Mucosa of rectum (tissue), 2 donors: ENCODE measurements around the gene ADAMTS13.

Experiments used
- H3K27ac ChIP-seq, 2 donors: one replicate each; pipeline ENCODE4 v1.7.0; 2013; ENCODE audit warnings: inconsistent platforms in 2 of 2, low read depth in 2 of 2, low read length in 2 of 2
- H3K27me3 ChIP-seq, 2 donors: one replicate each; pipeline ENCODE4 v1.7.0; 2013; ENCODE audit warnings: low read length in 2 of 2; ENCODE audit not compliant: control insufficient read depth in 2 of 2, insufficient read depth in 2 of 2
- H3K36me3 ChIP-seq, 2 donors: one replicate each; pipeline ENCODE4 v1.7.0; 2013; ENCODE audit warnings: low read length in 2 of 2; ENCODE audit not compliant: control insufficient read depth in 2 of 2, insufficient read depth in 2 of 2
- H3K4me1 ChIP-seq, 2 donors: one replicate each; pipeline ENCODE4 v1.7.0; 2013; ENCODE audit warnings: low read length in 2 of 2, mild to moderate bottlenecking in 1 of 2; ENCODE audit not compliant: control insufficient read depth in 2 of 2, insufficient read depth in 2 of 2
- H3K4me3 ChIP-seq, 2 donors: one replicate each; pipeline ENCODE4 v1.7.0; 2013; ENCODE audit warnings: low read length in 2 of 2
- H3K9ac ChIP-seq, 2 donors: one replicate each; pipeline ENCODE4 v1.7.0; 2013; ENCODE audit warnings: low read length in 2 of 2, low read depth in 1 of 2, mild to moderate bottlenecking in 1 of 2
- H3K9me3 ChIP-seq, 2 donors: one replicate each; pipeline ENCODE4 v1.7.0; 2013; ENCODE audit warnings: low read length in 2 of 2; ENCODE audit not compliant: control insufficient read depth in 2 of 2
- donor health status: healthy.
- donor health status: Normal muscosa, but diverticular disease.

Gene ADAMTS13

GRCh38 chr9:133423216-133423615 lies 1.0 kb downstream of the ADAMTS13 start:
- H3K27ac ChIP-seq, result no peak overlapping the region

GRCh38 chr9:133424187-133424586 lies 2.0 kb downstream of the ADAMTS13 start:
- peaks cover 15 to 24% of the 10 kb centered on the region in 2 donors for H3K4me1 ChIP-seq
- no peaks in the 10 kb centered on the region for H3K9me3 ChIP-seq
- no peak overlapping the region for H3K9ac ChIP-seq
- peaks cover 6% of the 10 kb centered on the region in 2 donors for H3K27me3 ChIP-seq
- H3K4me3 ChIP-seq, result no peak overlapping the region
- H3K27ac ChIP-seq, result no peak overlapping the region
- H3K36me3 ChIP-seq, result no peaks in the 10 kb centered on the region

More at GRCh38 chr9:133423216-133423615, 1.0 kb downstream of the ADAMTS13 start:
- no peaks in the 10 kb centered on the region for H3K9me3 ChIP-seq
- peaks cover 17 to 23% of the 10 kb centered on the region in 2 donors for H3K4me1 ChIP-seq
- H3K36me3 ChIP-seq, result no peaks in the 10 kb centered on the region
- H3K9ac ChIP-seq, result no peak overlapping the region
- H3K4me3 ChIP-seq, result no peak overlapping the region
- H3K27me3 ChIP-seq, result peaks cover 6% of the 10 kb centered on the region in 2 donors

- H3K9me3 ChIP-seq, result no peaks in the 10 kb centered on the region
- no peak overlapping the region for H3K9ac ChIP-seq
- H3K36me3 ChIP-seq, result no peaks in the 10 kb centered on the region
- peaks cover 11 to 17% of the 10 kb centered on the region in 2 donors for H3K4me1 ChIP-seq
- peaks cover 6% of the 10 kb centered on the region in 2 donors for H3K27me3 ChIP-seq
- H3K27ac ChIP-seq, result no peak overlapping the region
- H3K4me3 ChIP-seq, result no peak overlapping the region
Observed at GRCh38 chr9:133425049-133425632, 3.0 kb downstream of the ADAMTS13 start.

GRCh38 chr9:133426011-133426410 lies 3.8 kb downstream of the ADAMTS13 start:
- no peaks in the 10 kb centered on the region for H3K9me3 ChIP-seq
- peaks cover 6% of the 10 kb centered on the region in 2 donors for H3K27me3 ChIP-seq
- H3K4me1 ChIP-seq, result peaks cover 11 to 15% of the 10 kb centered on the region in 2 donors
- no peak overlapping the region for H3K9ac ChIP-seq
- H3K36me3 ChIP-seq, result no peaks in the 10 kb centered on the region
- no peak overlapping the region for H3K4me3 ChIP-seq
- H3K27ac ChIP-seq, result no peak overlapping the region

DNA sequence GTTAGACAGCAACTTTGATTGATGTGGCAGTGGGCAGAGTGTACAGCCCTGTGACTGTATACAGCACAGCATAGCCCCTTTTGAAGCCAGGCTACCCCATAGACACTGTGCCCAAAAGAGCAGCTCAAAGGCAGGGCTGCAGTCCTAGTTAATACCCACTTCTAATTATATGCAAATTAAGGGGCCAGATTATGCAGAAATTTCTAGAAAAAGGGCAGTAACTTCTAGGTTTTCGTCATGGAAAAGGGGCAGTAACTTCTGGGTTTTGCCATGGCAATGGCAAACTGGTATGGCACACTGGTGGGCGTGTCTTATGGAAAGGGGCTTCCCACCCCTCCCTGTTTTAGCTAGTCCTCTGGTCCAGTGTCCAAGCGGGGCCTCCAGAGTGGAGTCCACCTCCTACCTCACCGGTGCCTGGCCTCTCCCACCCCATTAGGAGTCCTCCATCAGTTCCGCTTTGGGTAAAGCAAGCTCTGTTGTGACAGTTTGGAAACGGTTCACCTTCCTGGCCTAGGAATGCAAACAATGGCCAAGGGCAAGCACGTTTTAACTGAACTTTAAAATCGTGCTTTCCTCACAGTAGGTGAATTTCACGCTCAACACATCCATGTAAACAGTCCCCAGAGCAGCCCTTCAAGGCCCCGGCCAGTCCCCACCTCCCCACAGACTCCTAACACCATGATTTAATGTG lies 5.6 kb downstream of the ADAMTS13 start:
- Histone ChIP-seq H3K27me3 (peaks cover 6% of the 10 kb centered on the region in 2 donors), H3K36me3 (no peaks in the 10 kb centered on the region), H3K4me3 (no peak overlapping the region), H3K4me1 (peaks cover 10 to 11% of the 10 kb centered on the region in 2 donors), H3K27ac (no peak overlapping the region), H3K9me3 (no peaks in the 10 kb centered on the region), H3K9ac (no peak overlapping the region)

GRCh38 chr9:133428617-133429101 lies 6.5 kb downstream of the ADAMTS13 start:
- Histone ChIP-seq H3K9ac (no peak overlapping the region), H3K27me3 (peaks cover 6% of the 10 kb centered on the region in 2 donors), H3K9me3 (no peaks in the 10 kb centered on the region), H3K4me1 (peaks cover 10 to 11% of the 10 kb centered on the region in 2 donors), H3K4me3 (peak overlapping the region in 1 of 2 donors; percentile 48), H3K27ac (no peak overlapping the region), H3K36me3 (no peaks in the 10 kb centered on the region)

GRCh38 chr9:133429214-133429613 lies 7.0 kb downstream of the ADAMTS13 start:
- Histone ChIP-seq H3K27ac (no peak overlapping the region), H3K9me3 (no peaks in the 10 kb centered on the region), H3K36me3 (no peaks in the 10 kb centered on the region), H3K9ac (no peak overlapping the region), H3K27me3 (peaks cover 6% of the 10 kb centered on the region in 2 donors), H3K4me1 (peaks cover 10 to 11% of the 10 kb centered on the region in 2 donors), H3K4me3 (no peak overlapping the region)

DNA sequence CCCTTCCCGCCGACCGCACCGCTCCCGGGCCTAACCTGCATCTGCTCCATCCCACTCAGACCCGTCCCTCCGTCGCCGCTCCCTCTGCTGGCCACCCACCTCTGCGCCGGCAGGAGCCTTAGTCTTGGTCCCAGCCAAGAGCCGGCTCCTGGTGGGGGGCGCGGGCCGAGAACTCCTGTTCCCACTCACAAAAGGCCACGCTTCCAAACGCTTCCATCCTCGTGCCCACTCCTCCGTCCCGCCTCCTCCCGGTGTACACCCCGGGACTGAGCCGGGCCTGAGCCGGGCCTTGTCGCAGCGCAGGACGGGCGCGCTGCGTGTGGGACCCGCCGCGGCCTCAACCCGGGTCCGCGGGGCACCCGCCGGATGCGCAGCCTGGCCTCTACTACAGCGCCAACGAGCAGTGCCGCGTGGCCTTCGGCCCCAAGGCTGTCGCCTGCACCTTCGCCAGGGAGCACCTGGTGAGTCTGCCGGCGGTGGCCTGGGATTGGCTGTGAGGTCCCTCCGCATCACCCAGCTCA lies 7.5 kb downstream of the ADAMTS13 start:
- Histone ChIP-seq H3K27me3 (peaks cover 6% of the 10 kb centered on the region in 2 donors), H3K4me3 (no peak overlapping the region)

GRCh38 chr9:133430244-133430643 lies 8.1 kb downstream of the ADAMTS13 start:
- Histone ChIP-seq H3K36me3 (no peaks in the 10 kb centered on the region), H3K27me3 (peaks cover 6% of the 10 kb centered on the region in 2 donors), H3K9ac (no peak overlapping the region), H3K4me3 (no peak overlapping the region), H3K4me1 (peaks cover 10 to 11% of the 10 kb centered on the region in 2 donors), H3K27ac (no peak overlapping the region), H3K9me3 (no peaks in the 10 kb centered on the region)

More for the DNA sequence above, 7.5 kb downstream of the ADAMTS13 start:
- Histone ChIP-seq H3K4me1 (peaks cover 10 to 11% of the 10 kb centered on the region in 2 donors), H3K9me3 (no peaks in the 10 kb centered on the region), H3K36me3 (no peaks in the 10 kb centered on the region), H3K9ac (no peak overlapping the region), H3K27ac (no peak overlapping the region)

- Histone ChIP-seq H3K9ac (no peak overlapping the region), H3K27me3 (no peaks in the 10 kb centered on the region)
Observed at GRCh38 chr9:133433351-133433843, 11.2 kb downstream of the ADAMTS13 start.

More at GRCh38 chr9:133433351-133433843, 11.2 kb downstream of the ADAMTS13 start:
- Histone ChIP-seq H3K4me3 (no peak overlapping the region), H3K36me3 (no peaks in the 10 kb centered on the region), H3K4me1 (peaks cover 0 to 2% of the 10 kb centered on the region in 2 donors), H3K27ac (no peak overlapping the region), H3K9me3 (no peaks in the 10 kb centered on the region)
